ENCODE data around the gene PSMA2.

GRCh38 chr7:42929449-42929848 is 2.5 kb downstream of the PSMA2 start:
- no peak for TF ChIP-seq CTCF (IDR thresholded peaks at IDR 0.05)
- no peak for TF ChIP-seq EZH2 (IDR thresholded peaks at IDR 0.05)
- no peak for TF ChIP-seq EZH2phosphoT487 (IDR thresholded peaks at IDR 0.05)

Measured in neural progenitor cell (in vitro differentiated cells).